ENCODE measurements around the gene MKKS. TPM values are rescaled to one million over a fixed set of nuclear protein-coding genes. Genes with fewer than 3 reads are reported as not detected.

Gene MKKS
- total and polyA plus RNA-seq, 10 donors = 10.4 to 18.8 (median 14.0) TPM

- no peak for DNase-seq
- no peaks in the 10 kb centered on the region for H3K4me1 ChIP-seq
- WGBS, 5 donors = 82 to 100% (median 91%) methylated on average over 1 of the region's 1 CpG
- H3K27me3 ChIP-seq (replicated peaks in 1 of 7) = no peaks in the 10 kb centered on the region
- intact Hi-C loops (cut with DNase I; ENCODE audit: low total_unique reads) = no loop called here
- no peak for TF ChIP-seq CTCF (IDR thresholded peaks at IDR 0.05 in 8 of 11, conservative IDR thresholded peaks at IDR 0.05 in 3 of 11)
- TF ChIP-seq POLR2AphosphoS5 (IDR thresholded peaks at IDR 0.05) = no peak
- TF ChIP-seq POLR2A (IDR thresholded peaks at IDR 0.05) = no peak
- no peaks in the 10 kb centered on the region for H3K9me3 ChIP-seq
- H3K4me3 ChIP-seq = no peak overlapping the region
- no peaks in the 10 kb centered on the region for H3K36me3 ChIP-seq
- no peak overlapping the region for H3K27ac ChIP-seq
Measured at GRCh38 chr20:10360878-10361277, 73.1 kb downstream of the MKKS start.

GRCh38 chr20:10359621-10360040, 74.4 kb downstream of the MKKS start:
- TF ChIP-seq POLR2AphosphoS5 (IDR thresholded peaks at IDR 0.05) (no peak), CTCF (IDR thresholded peaks at IDR 0.05 in 8 of 11, conservative IDR thresholded peaks at IDR 0.05 in 3 of 11) (no peak), POLR2A (IDR thresholded peaks at IDR 0.05) (no peak)
- no peak for DNase-seq

GRCh38 chr20:10357974-10358373, 76.0 kb downstream of the MKKS start:
- Histone ChIP-seq H3K9me3 (no peaks in the 10 kb centered on the region), H3K27me3 (replicated peaks in 1 of 7) (no peaks in the 10 kb centered on the region), H3K4me1 (no peaks in the 10 kb centered on the region), H3K4me3 (no peak overlapping the region), H3K36me3 (no peaks in the 10 kb centered on the region), H3K27ac (no peak overlapping the region)
- TF ChIP-seq POLR2AphosphoS5 (IDR thresholded peaks at IDR 0.05) (no peak), POLR2A (IDR thresholded peaks at IDR 0.05) (no peak), CTCF (IDR thresholded peaks at IDR 0.05 in 8 of 11, conservative IDR thresholded peaks at IDR 0.05 in 3 of 11) (peak in 1 of 11 experiments; percentile 9)
- no peak for DNase-seq
- intact Hi-C loops (cut with DNase I; ENCODE audit: low total_unique reads) = no loop called here

More at GRCh38 chr20:10359621-10360040, 74.4 kb downstream of the MKKS start:
- 48 to 75% (median 60%) methylated on average over 2 of the region's 2 CpGs for WGBS, 5 donors
- no peaks in the 10 kb centered on the region for H3K27me3 ChIP-seq (replicated peaks in 1 of 7)
- no peaks in the 10 kb centered on the region for H3K36me3 ChIP-seq
- intact Hi-C loops (cut with DNase I; ENCODE audit: low total_unique reads) = no loop called here
- H3K9me3 ChIP-seq = no peaks in the 10 kb centered on the region
- H3K27ac ChIP-seq = no peak overlapping the region
- no peak overlapping the region for H3K4me3 ChIP-seq
- H3K4me1 ChIP-seq = no peaks in the 10 kb centered on the region

GRCh38 chr20:10357061-10357708, 76.8 kb downstream of the MKKS start:
- TF ChIP-seq CTCF (IDR thresholded peaks at IDR 0.05 in 8 of 11, conservative IDR thresholded peaks at IDR 0.05 in 3 of 11) (no peak), POLR2A (IDR thresholded peaks at IDR 0.05) (no peak)
- H3K4me1 ChIP-seq = no peaks in the 10 kb centered on the region
- no peaks in the 10 kb centered on the region for H3K9me3 ChIP-seq
- H3K27ac ChIP-seq = no peak overlapping the region
- H3K4me3 ChIP-seq = no peak overlapping the region
- intact Hi-C loops (cut with DNase I; ENCODE audit: low total_unique reads) = no loop called here
- H3K36me3 ChIP-seq = no peaks in the 10 kb centered on the region
- H3K27me3 ChIP-seq (replicated peaks in 1 of 7) = no peaks in the 10 kb centered on the region
- no peak for DNase-seq
- 54 to 66% (median 60%) methylated on average over 8 of the region's 8 CpGs for WGBS, 5 donors
